ENCODE measurements around the gene COPB1. TPM values are rescaled to one million over a fixed set of nuclear protein-coding genes. Genes with fewer than 3 reads are reported as not detected.

COPB1 gene
- polyA plus RNA-seq, 1 donor from 2014 or later = 157 TPM

DNA sequence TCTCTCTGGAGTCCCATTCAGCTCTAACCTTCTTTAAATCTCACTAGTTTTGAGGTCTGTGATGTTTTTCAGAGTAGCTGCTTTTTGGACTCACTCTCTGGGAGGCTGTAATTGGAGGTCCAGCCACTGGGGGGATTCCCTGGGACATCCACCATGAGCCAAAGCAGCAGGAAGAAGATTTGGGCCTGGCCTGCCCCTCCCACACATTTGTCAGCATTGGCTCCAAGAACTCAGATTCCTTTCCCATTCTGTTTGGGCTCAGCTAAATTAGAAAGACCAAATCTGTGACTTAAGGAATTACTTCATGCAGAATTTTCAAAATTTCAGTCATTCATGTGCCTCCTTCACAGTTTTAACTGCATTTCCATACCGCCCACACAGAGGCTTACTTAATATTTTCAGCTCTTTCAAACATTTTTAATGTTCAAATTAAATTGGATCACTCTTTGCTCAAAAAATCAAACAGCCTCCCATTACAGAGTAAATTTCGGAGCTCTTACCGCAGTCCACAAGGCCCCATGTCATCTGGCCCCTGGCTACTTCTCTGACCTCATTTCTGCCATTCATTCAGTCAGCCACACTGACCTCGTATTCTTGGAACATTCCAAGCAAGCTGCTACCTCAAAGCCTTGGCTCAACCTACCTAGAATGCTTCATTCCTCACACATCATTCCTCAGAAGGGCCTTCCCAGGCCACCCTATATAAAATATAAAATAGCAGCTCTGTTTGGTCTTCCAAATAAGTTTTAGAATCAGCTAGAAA lies 86.1 kb downstream of the COPB1 start:
- TF ChIP-seq, protein P1, sequence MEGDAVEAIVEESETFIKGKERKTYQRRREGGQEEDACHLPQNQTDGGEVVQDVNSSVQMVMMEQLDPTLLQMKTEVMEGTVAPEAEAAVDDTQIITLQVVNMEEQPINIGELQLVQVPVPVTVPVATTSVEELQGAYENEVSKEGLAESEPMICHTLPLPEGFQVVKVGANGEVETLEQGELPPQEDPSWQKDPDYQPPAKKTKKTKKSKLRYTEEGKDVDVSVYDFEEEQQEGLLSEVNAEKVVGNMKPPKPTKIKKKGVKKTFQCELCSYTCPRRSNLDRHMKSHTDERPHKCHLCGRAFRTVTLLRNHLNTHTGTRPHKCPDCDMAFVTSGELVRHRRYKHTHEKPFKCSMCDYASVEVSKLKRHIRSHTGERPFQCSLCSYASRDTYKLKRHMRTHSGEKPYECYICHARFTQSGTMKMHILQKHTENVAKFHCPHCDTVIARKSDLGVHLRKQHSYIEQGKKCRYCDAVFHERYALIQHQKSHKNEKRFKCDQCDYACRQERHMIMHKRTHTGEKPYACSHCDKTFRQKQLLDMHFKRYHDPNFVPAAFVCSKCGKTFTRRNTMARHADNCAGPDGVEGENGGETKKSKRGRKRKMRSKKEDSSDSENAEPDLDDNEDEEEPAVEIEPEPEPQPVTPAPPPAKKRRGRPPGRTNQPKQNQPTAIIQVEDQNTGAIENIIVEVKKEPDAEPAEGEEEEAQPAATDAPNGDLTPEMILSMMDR (IDR thresholded peaks at IDR 0.05; ENCODE audit: poor library complexity, severe bottlenecking) = no peak
- TF ChIP-seq RAD21 (conservative IDR thresholded peaks at IDR 0.05) (no peak), EP300 (conservative IDR thresholded peaks at IDR 0.05; ENCODE audit: poor library complexity, severe bottlenecking) (no peak), TAF1 (IDR thresholded peaks at IDR 0.05; ENCODE audit: low read depth) (no peak)
- Histone ChIP-seq H3K4me2 (ENCODE audit: low read length) (no peak overlapping the region), H3K27ac (ENCODE audit: low read length) (no peak overlapping the region), H3K9me3 (ENCODE audit: low read length) (no peaks in the 10 kb centered on the region), H3K9me2 (ENCODE audit: insufficient read depth, low read length) (no peaks in the 10 kb centered on the region), H3K4me3 (ENCODE audit: low read length) (no peak overlapping the region), H3K79me2 (replicated peaks; ENCODE audit: insufficient read depth, low read length) (no peaks in the 10 kb centered on the region), H3K27me3 (ENCODE audit: insufficient read depth, low read depth, low read length) (no peaks in the 10 kb centered on the region), H4K20me1 (ENCODE audit: insufficient read depth) (no peaks in the 10 kb centered on the region), H3K9ac (ENCODE audit: low read length) (no peak overlapping the region), H2AFZ (ENCODE audit: low read depth, low read length) (no peak overlapping the region), H3K36me3 (ENCODE audit: insufficient read depth, low read length) (no peaks in the 10 kb centered on the region), H3F3A (ENCODE audit: insufficient read depth, low read length, poor library complexity, severe bottlenecking) (no peaks in the 10 kb centered on the region)

DNA sequence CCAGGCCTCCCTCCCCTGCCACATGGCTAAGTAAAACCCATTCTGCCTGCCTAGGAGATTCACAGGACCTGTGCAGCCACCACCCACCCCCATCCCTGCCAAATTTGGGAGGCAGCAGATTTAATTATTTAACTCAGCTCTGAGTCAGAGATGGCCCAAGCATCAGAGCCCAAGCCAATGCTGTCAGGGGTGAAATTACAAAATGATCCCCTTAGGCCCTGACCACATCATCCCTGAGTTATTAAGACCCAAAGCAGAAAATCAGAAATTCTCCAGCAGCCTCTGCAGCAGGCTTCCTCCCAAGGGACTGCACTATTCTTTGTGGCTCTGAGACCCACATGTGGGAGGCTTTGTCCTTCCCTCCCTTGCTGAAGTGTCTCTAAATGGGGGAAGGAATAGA lies 87.8 kb downstream of the COPB1 start:
- Histone ChIP-seq H4K20me1 (ENCODE audit: insufficient read depth) (no peaks in the 10 kb centered on the region), H3K79me2 (replicated peaks; ENCODE audit: insufficient read depth, low read length) (no peaks in the 10 kb centered on the region), H3K27ac (ENCODE audit: low read length) (no peak overlapping the region), H3K27me3 (ENCODE audit: insufficient read depth, low read depth, low read length) (no peaks in the 10 kb centered on the region), H3K36me3 (ENCODE audit: insufficient read depth, low read length) (no peaks in the 10 kb centered on the region), H3K9me3 (ENCODE audit: low read length) (no peaks in the 10 kb centered on the region), H2AFZ (ENCODE audit: low read depth, low read length) (no peak overlapping the region), H3K4me2 (ENCODE audit: low read length) (no peak overlapping the region), H3K9ac (ENCODE audit: low read length) (no peak overlapping the region), H3F3A (ENCODE audit: insufficient read depth, low read length, poor library complexity, severe bottlenecking) (no peaks in the 10 kb centered on the region), H3K4me3 (ENCODE audit: low read length) (no peak overlapping the region), H3K9me2 (ENCODE audit: insufficient read depth, low read length) (no peaks in the 10 kb centered on the region)
- TF ChIP-seq, protein P2, sequence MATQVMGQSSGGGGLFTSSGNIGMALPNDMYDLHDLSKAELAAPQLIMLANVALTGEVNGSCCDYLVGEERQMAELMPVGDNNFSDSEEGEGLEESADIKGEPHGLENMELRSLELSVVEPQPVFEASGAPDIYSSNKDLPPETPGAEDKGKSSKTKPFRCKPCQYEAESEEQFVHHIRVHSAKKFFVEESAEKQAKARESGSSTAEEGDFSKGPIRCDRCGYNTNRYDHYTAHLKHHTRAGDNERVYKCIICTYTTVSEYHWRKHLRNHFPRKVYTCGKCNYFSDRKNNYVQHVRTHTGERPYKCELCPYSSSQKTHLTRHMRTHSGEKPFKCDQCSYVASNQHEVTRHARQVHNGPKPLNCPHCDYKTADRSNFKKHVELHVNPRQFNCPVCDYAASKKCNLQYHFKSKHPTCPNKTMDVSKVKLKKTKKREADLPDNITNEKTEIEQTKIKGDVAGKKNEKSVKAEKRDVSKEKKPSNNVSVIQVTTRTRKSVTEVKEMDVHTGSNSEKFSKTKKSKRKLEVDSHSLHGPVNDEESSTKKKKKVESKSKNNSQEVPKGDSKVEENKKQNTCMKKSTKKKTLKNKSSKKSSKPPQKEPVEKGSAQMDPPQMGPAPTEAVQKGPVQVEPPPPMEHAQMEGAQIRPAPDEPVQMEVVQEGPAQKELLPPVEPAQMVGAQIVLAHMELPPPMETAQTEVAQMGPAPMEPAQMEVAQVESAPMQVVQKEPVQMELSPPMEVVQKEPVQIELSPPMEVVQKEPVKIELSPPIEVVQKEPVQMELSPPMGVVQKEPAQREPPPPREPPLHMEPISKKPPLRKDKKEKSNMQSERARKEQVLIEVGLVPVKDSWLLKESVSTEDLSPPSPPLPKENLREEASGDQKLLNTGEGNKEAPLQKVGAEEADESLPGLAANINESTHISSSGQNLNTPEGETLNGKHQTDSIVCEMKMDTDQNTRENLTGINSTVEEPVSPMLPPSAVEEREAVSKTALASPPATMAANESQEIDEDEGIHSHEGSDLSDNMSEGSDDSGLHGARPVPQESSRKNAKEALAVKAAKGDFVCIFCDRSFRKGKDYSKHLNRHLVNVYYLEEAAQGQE (IDR thresholded peaks at IDR 0.05; ENCODE audit: borderline replicate concordance) = no peak
- TF ChIP-seq, protein P1 (IDR thresholded peaks at IDR 0.05; ENCODE audit: poor library complexity, severe bottlenecking) = no peak
- TF ChIP-seq EZH2 (IDR thresholded peaks at IDR 0.05; ENCODE audit: borderline replicate concordance, insufficient read depth, low read length, poor library complexity, severe bottlenecking) (no peak), EP300 (conservative IDR thresholded peaks at IDR 0.05; ENCODE audit: poor library complexity, severe bottlenecking) (no peak), MXI1 (conservative IDR thresholded peaks at IDR 0.05; ENCODE audit: poor library complexity, severe bottlenecking) (no peak), POLR2AphosphoS5 (IDR thresholded peaks at IDR 0.05) (no peak), SMC3 (conservative IDR thresholded peaks at IDR 0.05; ENCODE audit: poor library complexity) (no peak), TAF1 (IDR thresholded peaks at IDR 0.05; ENCODE audit: low read depth) (no peak), RAD21 (conservative IDR thresholded peaks at IDR 0.05) (no peak)

Data from neural cell (in vitro differentiated cells).